Esophagus squamous epithelium (tissue), 4 donors: ENCODE measurements around the gene KDELR3.

Experiments used
- CTCF ChIP-seq, 6 experiments: fragments of 450-650 bp in 4 of 6; fragments of 200-600 bp in 2 of 6; sonication (generic) in 2 of 6; IDR thresholded peaks; one replicate each; pipeline ENCODE4 v1.5.1; 2016 to 2019; ENCODE audit warnings: antibody characterized with exemption in 6 of 6, mild to moderate bottlenecking in 4 of 6, moderate library complexity in 4 of 6
- POLR2A ChIP-seq, 4 donors: fragments of 450-650 bp; IDR thresholded peaks; one replicate each; pipeline ENCODE4 v1.6.1; 2017; ENCODE audit warnings: antibody characterized with exemption in 4 of 4, mild to moderate bottlenecking in 4 of 4, moderate library complexity in 3 of 4

DNA sequence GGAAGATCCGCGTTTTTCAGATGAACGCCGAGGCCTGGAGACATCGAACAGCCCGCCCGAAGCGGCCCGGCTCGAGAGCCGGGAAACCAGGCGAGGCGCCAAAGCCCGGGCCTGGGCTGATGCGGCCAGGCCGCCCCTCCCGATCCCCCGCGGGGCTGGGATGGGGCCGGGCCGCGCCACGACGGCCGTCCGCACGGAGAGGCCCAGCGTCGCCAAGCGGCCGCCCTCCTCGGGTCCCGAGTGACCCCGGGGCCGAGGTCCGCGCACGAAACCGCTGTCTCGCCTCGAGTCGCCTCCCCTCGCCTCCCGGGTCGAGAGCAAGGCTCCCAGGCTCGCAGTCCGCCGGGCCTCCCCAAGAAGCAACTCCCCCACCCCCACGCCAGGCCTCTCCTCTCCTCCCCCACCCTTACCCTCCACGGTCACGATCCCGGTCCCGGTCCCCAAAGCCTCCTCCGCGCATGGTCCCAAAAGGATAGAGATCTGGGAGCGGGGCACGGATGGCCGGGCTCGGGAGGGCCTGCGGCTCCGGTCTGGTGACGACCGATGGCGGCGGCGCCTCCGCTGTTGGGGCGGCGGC lies 37.7 kb downstream of the KDELR3 start:
- TF ChIP-seq CTCF (IDR thresholded peaks at IDR 0.05) (no peak), POLR2A (IDR thresholded peaks at IDR 0.05) (peak in 2 of 4 donors; percentile 60 to 68)
